MCF 10A (cell line): ENCODE measurements around the gene SYCP2L. TPM values are rescaled to one million over a fixed set of nuclear protein-coding genes. Genes with fewer than 3 reads are reported as not detected.

Experiments
- BruUV-seq: library from RNA; stranded (reverse); fragments of 400-500 nt; replicated peaks from 2 replicates; lab custom pipeline; 2021; lab: Mats Ljungman, UMichigan
- CTCF ChIA-PET: fragments of 300-600 bp; sonication (Branson Sonifier 250); formaldehyde crosslinking; extraction: SDS; loops from one replicate; lab custom pipeline; 2021; ENCODE audit warnings: antibody characterized with exemption, inconsistent platforms; lab: Yijun Ruan, JAX
- POLR2A ChIA-PET: fragments of 300-600, 350-650 bp; sonication (Branson Sonifier 250); formaldehyde crosslinking; extraction: SDS; loops from one replicate; lab custom pipeline; 2020; ENCODE audit warnings: antibody characterized with exemption, inconsistent platforms; lab: Yijun Ruan, JAX
- DNase-seq: peaks from one replicate; pipeline ENCODE4 v3.0.0-alpha.2; 2018; ENCODE audit not compliant: unreplicated experiment
- H3K27ac Mint-ChIP-seq: one replicate; pipeline ENCODE4 v1.8.0; 2022; ENCODE audit warnings: mild to moderate bottlenecking, low read depth, mixed read lengths; ENCODE audit not compliant: unreplicated experiment
- H3K27me3 Mint-ChIP-seq: one replicate; pipeline ENCODE4 v1.8.0; 2022; ENCODE audit warnings: mixed read lengths; ENCODE audit not compliant: insufficient read depth, unreplicated experiment
- H3K36me3 Mint-ChIP-seq: one replicate; pipeline ENCODE4 v1.8.0; 2022; ENCODE audit warnings: mild to moderate bottlenecking, moderate library complexity, mixed read lengths; ENCODE audit not compliant: insufficient read depth, unreplicated experiment
- H3K4me1 Mint-ChIP-seq: one replicate; pipeline ENCODE4 v1.8.0; 2022; ENCODE audit warnings: mixed read lengths; ENCODE audit not compliant: insufficient read depth, unreplicated experiment
- H3K4me3 Mint-ChIP-seq: one replicate; pipeline ENCODE4 v1.8.0; 2022; ENCODE audit warnings: mild to moderate bottlenecking, moderate library complexity, mixed read lengths; ENCODE audit not compliant: unreplicated experiment
- H3K9me3 Mint-ChIP-seq: one replicate; pipeline ENCODE4 v1.8.0; 2022; ENCODE audit warnings: mixed read lengths; ENCODE audit not compliant: unreplicated experiment
- CTCF ChIP-seq: fragments of 200-600 bp; IDR thresholded peaks from one replicate; pipeline ENCODE4 v1.8.0; 2022; ENCODE audit warnings: antibody characterized with exemption, mild to moderate bottlenecking; ENCODE audit not compliant: unreplicated experiment
- intact Hi-C: fragments of 100-400 bp; cut with micrococcal nuclease; formaldehyde crosslinking; loops from 2 replicates; pipeline ENCODE4 v1.14.1; 2022
- total RNA-seq: library from RNA; stranded (reverse); gene quantifications from 2 replicates; pipeline ENCODE4 v1.2.3, GENCODE V29; 2022

SYCP2L gene
- total RNA-seq, 1 experiment from 2014 or later: not detected

DNA sequence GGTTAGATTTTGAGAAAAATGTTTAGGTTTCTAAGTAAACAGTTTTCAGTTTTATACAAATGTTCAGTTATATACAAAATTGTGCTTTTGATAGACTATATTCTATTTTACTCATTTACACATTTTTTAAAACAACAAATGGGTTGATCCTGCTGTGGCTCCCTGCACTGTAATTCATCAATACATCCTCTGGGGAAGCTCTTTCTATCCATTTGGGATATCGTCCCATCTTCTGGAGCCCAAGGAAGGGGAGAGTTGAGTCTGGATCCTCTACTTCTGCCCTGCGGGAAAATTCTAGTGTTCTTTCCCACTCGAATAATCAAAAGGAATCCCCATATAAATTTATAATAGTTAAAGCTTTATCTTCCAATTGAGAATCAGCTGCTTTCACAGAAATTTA, 75.0 kb downstream of the SYCP2L start:
- Mint-ChIP-seq H3K36me3 (no peaks in the 10 kb centered on the region), H3K9me3 (peaks cover 10% of the 10 kb centered on the region), H3K27ac (no peak overlapping the region), H3K4me3 (no peak overlapping the region), H3K27me3 (no peaks in the 10 kb centered on the region), H3K4me1 (peaks cover 6% of the 10 kb centered on the region)
- intact Hi-C loops: no loop called here
- no peak for DNase-seq
- ChIA-PET CTCF (interaction anchor here (1.1 to 1.6 kb wide), 2 partner anchors 9 to 534 kb away, joined by 4 to 7 read pairs; no protein-coding TSS in a partner anchor), POLR2A (interaction anchor here (0.6 to 1.8 kb wide), 3 partner anchors 10 to 131 kb away, joined by 3 to 6 read pairs (median 4); no protein-coding TSS in a partner anchor)
- no TSS peak for BruUV-seq
- no peak for TF ChIP-seq CTCF

DNA sequence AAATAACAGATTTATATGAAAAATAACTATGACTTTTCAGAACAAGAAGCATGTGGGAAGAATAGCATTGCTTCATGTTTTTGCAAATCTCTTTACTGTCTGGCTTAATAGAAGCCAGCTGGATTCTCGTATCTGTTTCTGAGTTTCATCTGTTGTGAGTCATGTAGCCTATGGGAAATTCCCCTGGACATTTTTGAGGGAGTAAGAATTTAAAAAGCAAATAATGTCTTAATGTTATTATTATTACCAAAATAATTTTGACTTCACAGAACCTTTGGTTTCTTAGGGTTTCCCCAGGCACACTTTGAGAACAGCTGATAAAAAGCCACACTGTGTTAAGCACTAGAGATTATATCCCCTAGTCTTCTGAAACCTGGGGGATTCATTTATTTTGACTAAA, 75.8 kb downstream of the SYCP2L start:
- no peak overlapping the region for H3K4me3 Mint-ChIP-seq
- ChIA-PET CTCF (interaction anchor here (1.2 to 1.6 kb wide), 2 partner anchors 106 to 534 kb away, joined by 7 read pairs; no protein-coding TSS in a partner anchor), POLR2A (interaction anchor here (0.7 to 1.8 kb wide), 2 partner anchors 14 to 29 kb away, joined by 3 to 6 read pairs; no protein-coding TSS in a partner anchor)
- H3K27me3 Mint-ChIP-seq: no peaks in the 10 kb centered on the region
- DNase-seq: peak; percentile 60
- intact Hi-C loops: no loop called here
- H3K9me3 Mint-ChIP-seq: peaks cover 10% of the 10 kb centered on the region
- H3K27ac Mint-ChIP-seq: peak overlapping the region; percentile 27
- H3K36me3 Mint-ChIP-seq: no peaks in the 10 kb centered on the region
- no peak for TF ChIP-seq CTCF
- BruUV-seq: no TSS peak
- peaks cover 6% of the 10 kb centered on the region for H3K4me1 Mint-ChIP-seq

- DNase-seq: no peak
- intact Hi-C loops: no loop called here
- no peak for TF ChIP-seq CTCF
- H3K4me1 Mint-ChIP-seq: peaks cover 6% of the 10 kb centered on the region
- H3K9me3 Mint-ChIP-seq: peaks cover 10% of the 10 kb centered on the region
- CTCF ChIA-PET: interaction anchor here (0.5 to 1.6 kb wide), 3 partner anchors 56 to 533 kb away, joined by 3 to 7 read pairs (median 7); no protein-coding TSS in a partner anchor
- POLR2A ChIA-PET: interaction anchor here (1.8 kb wide), 1 partner anchor 28 kb away, joined by 6 read pairs; no protein-coding TSS in a partner anchor
- no peak overlapping the region for H3K4me3 Mint-ChIP-seq
- no TSS peak for BruUV-seq
- H3K27me3 Mint-ChIP-seq: no peaks in the 10 kb centered on the region
- H3K36me3 Mint-ChIP-seq: no peaks in the 10 kb centered on the region
- peak overlapping the region; percentile 27 for H3K27ac Mint-ChIP-seq
Measured at GRCh38 chr6:10963113-10963512, 76.3 kb downstream of the SYCP2L start.

GRCh38 chr6:10964684-10965083, 77.8 kb downstream of the SYCP2L start:
- DNase-seq: no peak
- H3K36me3 Mint-ChIP-seq: no peaks in the 10 kb centered on the region
- H3K27me3 Mint-ChIP-seq: no peaks in the 10 kb centered on the region
- no peak overlapping the region for H3K27ac Mint-ChIP-seq
- intact Hi-C loops: no loop called here
- H3K4me3 Mint-ChIP-seq: no peak overlapping the region
- ChIA-PET CTCF (interaction anchor here (0.6 kb wide), 1 partner anchor 13 kb away, joined by 5 read pairs; no protein-coding TSS in a partner anchor), POLR2A (no interaction called here)
- no TSS peak for BruUV-seq
- H3K9me3 Mint-ChIP-seq: peaks cover 10% of the 10 kb centered on the region
- TF ChIP-seq CTCF: no peak
- peaks cover 6% of the 10 kb centered on the region for H3K4me1 Mint-ChIP-seq
